Neural cell (in vitro differentiated cells): ENCODE measurements around the gene WNT6. TPM values are rescaled to one million over a fixed set of nuclear protein-coding genes. Genes with fewer than 3 reads are reported as not detected.

Experiments
- H2AFZ ChIP-seq: fragments of 200-600, 300-800 bp; sonication (generic), shearing (Covaris generic); 2 replicates; pipeline ENCODE4 v1.6.0; 2014; ENCODE audit warnings: low read depth, mild to moderate bottlenecking, antibody characterized with exemption, low read length, moderate library complexity
- H3F3A ChIP-seq: fragments of 200-600 bp; shearing (Covaris generic); 2 replicates; pipeline ENCODE4 v1.6.1; 2016; ENCODE audit warnings: mild to moderate bottlenecking, moderate library complexity, mixed read lengths, antibody characterized with exemption, low read length; ENCODE audit not compliant: insufficient read depth, poor library complexity, severe bottlenecking
- H3K27ac ChIP-seq: fragments of 200-600, 300-800 bp; sonication (generic), shearing (Covaris generic); 2 replicates; pipeline ENCODE4 v1.5.1; 2014; ENCODE audit warnings: mild to moderate bottlenecking, low read length, moderate library complexity
- H3K27me3 ChIP-seq: fragments of 300-800, 200-600 bp; sonication (generic), shearing (Covaris generic); 2 replicates; pipeline ENCODE4 v1.6.0; 2014; ENCODE audit warnings: mild to moderate bottlenecking, low read depth, low read length, moderate library complexity; ENCODE audit not compliant: insufficient read depth
- H3K36me3 ChIP-seq: fragments of 300-800, 200-600 bp; sonication (generic), shearing (Covaris generic); 2 replicates; pipeline ENCODE4 v1.5.1; 2014; ENCODE audit warnings: mild to moderate bottlenecking, antibody characterized with exemption, low read length, moderate library complexity; ENCODE audit not compliant: insufficient read depth
- H3K4me2 ChIP-seq: fragments of 300-800, 200-600 bp; sonication (generic), shearing (Covaris generic); 2 replicates; pipeline ENCODE4 v1.6.0; 2014; ENCODE audit warnings: mild to moderate bottlenecking, low read length
- H3K4me3 ChIP-seq: fragments of 300-800, 200-600 bp; sonication (generic), shearing (Covaris generic); 2 replicates; pipeline ENCODE4 v1.5.1; 2014; ENCODE audit warnings: mild to moderate bottlenecking, low read length, moderate library complexity
- H3K79me2 ChIP-seq: fragments of 200-600 bp; shearing (Covaris generic); replicated peaks from 2 replicates; pipeline ENCODE4 v1.6.0; 2014; ENCODE audit warnings: mild to moderate bottlenecking, low read length, moderate library complexity; ENCODE audit not compliant: insufficient read depth
- H3K9ac ChIP-seq: fragments of 300-800, 200-600 bp; sonication (generic), shearing (Covaris generic); 2 replicates; pipeline ENCODE4 v1.6.1; 2016; ENCODE audit warnings: mild to moderate bottlenecking, low read length, mixed read lengths
- H3K9me2 ChIP-seq: fragments of 200-600 bp; shearing (Covaris generic); 2 replicates; pipeline ENCODE4 v1.6.1; 2016; ENCODE audit warnings: mild to moderate bottlenecking, low read length, mixed read lengths; ENCODE audit not compliant: insufficient read depth
- H3K9me3 ChIP-seq: fragments of 200-600, 300-800 bp; sonication (generic), shearing (Covaris generic); 2 replicates; pipeline ENCODE4 v1.6.1; 2016; ENCODE audit warnings: mild to moderate bottlenecking, mixed run types, low read length, moderate library complexity, mixed read lengths
- H4K20me1 ChIP-seq: fragments of 200-600 bp; shearing (Covaris generic); 2 replicates; pipeline ENCODE4 v1.6.1; 2016; ENCODE audit warnings: mild to moderate bottlenecking, mixed run types; ENCODE audit not compliant: insufficient read depth
- CTCF ChIP-seq: fragments of 450-650 bp; IDR thresholded peaks from 2 replicates; pipeline ENCODE4 v1.5.1; 2014; ENCODE audit warnings: antibody characterized with exemption, mild to moderate bottlenecking, moderate library complexity; ENCODE audit not compliant: poor library complexity, severe bottlenecking
- EP300 ChIP-seq: fragments of 450-650 bp; conservative IDR thresholded peaks from 2 replicates; pipeline ENCODE4 v1.6.1; 2014; ENCODE audit warnings: antibody characterized with exemption, mild to moderate bottlenecking, moderate library complexity; ENCODE audit not compliant: poor library complexity, severe bottlenecking
- EZH2 ChIP-seq: fragments of 200-600, 300-800 bp; shearing (Covaris generic), sonication (generic); IDR thresholded peaks from 2 replicates; pipeline ENCODE4 v1.6.1; 2014; ENCODE audit warnings: antibody characterized with exemption, low read length, borderline replicate concordance, mild to moderate bottlenecking; ENCODE audit not compliant: insufficient read depth, poor library complexity, severe bottlenecking
- MXI1 ChIP-seq: fragments of 450-650 bp; conservative IDR thresholded peaks from 2 replicates; pipeline ENCODE4 v1.6.1; 2014; ENCODE audit warnings: antibody characterized with exemption, mild to moderate bottlenecking; ENCODE audit not compliant: poor library complexity, severe bottlenecking
- POLR2AphosphoS5 ChIP-seq: IDR thresholded peaks from 2 replicates; pipeline ENCODE4 v1.6.1; 2012
- RAD21 ChIP-seq: fragments of 450-650 bp; conservative IDR thresholded peaks from 2 replicates; pipeline ENCODE4 v1.6.1; 2014; ENCODE audit warnings: antibody characterized with exemption, mild to moderate bottlenecking, moderate library complexity
- REST ChIP-seq: IDR thresholded peaks from 2 replicates; pipeline ENCODE4 v1.6.1; 2012; ENCODE audit warnings: borderline replicate concordance
- SMC3 ChIP-seq: fragments of 450-650 bp; conservative IDR thresholded peaks from 2 replicates; pipeline ENCODE4 v1.6.1; 2014; ENCODE audit warnings: antibody characterized with exemption, mild to moderate bottlenecking, moderate library complexity; ENCODE audit not compliant: poor library complexity
- TAF1 ChIP-seq: IDR thresholded peaks from 2 replicates; pipeline ENCODE4 v1.6.1; 2012; ENCODE audit warnings: low read depth
- polyA plus RNA-seq: library from polyadenylated mRNA; depleted of rRNA; stranded (reverse); fragments of >200 nt; gene quantifications from 2 replicates; pipeline ENCODE4 v1.2.3, GENCODE V29; 2014

WNT6 gene
- polyA plus RNA-seq, 1 donor from 2014 or later: not detected

GRCh38 chr2:218878486-218878885 is 18.9 kb downstream of the WNT6 start:
- Histone ChIP-seq H3K9me2 (no peaks in the 10 kb centered on the region), H3K4me3 (no peak overlapping the region), H3K4me2 (no peak overlapping the region), H4K20me1 (no peaks in the 10 kb centered on the region), H3K36me3 (no peaks in the 10 kb centered on the region), H3K27ac (no peak overlapping the region), H3K27me3 (peaks cover 97% of the 10 kb centered on the region), H3K9me3 (no peaks in the 10 kb centered on the region), H2AFZ (no peak overlapping the region), H3K9ac (no peak overlapping the region), H3K79me2 (no peaks in the 10 kb centered on the region), H3F3A (no peaks in the 10 kb centered on the region)
- TF ChIP-seq EZH2: no peak
- TF ChIP-seq TAF1: no peak
- TF ChIP-seq MXI1: no peak
- TF ChIP-seq REST: no peak
- no peak for TF ChIP-seq POLR2AphosphoS5
- no peak for TF ChIP-seq RAD21
- no peak for TF ChIP-seq CTCF
- no peak for TF ChIP-seq EP300
- no peak for TF ChIP-seq SMC3

GRCh38 chr2:218878926-218879761 is 19.5 kb downstream of the WNT6 start:
- no peak for TF ChIP-seq RAD21
- no peak for TF ChIP-seq POLR2AphosphoS5
- TF ChIP-seq REST: no peak
- TF ChIP-seq SMC3: no peak
- no peak for TF ChIP-seq EZH2
- no peak for TF ChIP-seq MXI1
- no peak for TF ChIP-seq TAF1
- no peak for TF ChIP-seq CTCF
- TF ChIP-seq EP300: no peak
- Histone ChIP-seq H3K4me3 (no peak overlapping the region), H3K36me3 (no peaks in the 10 kb centered on the region), H3K9me2 (no peaks in the 10 kb centered on the region), H3F3A (no peaks in the 10 kb centered on the region), H3K9ac (no peak overlapping the region), H3K9me3 (no peaks in the 10 kb centered on the region), H3K27me3 (peaks cover 96% of the 10 kb centered on the region), H3K27ac (no peak overlapping the region), H4K20me1 (no peaks in the 10 kb centered on the region), H2AFZ (no peak overlapping the region), H3K79me2 (no peaks in the 10 kb centered on the region), H3K4me2 (no peak overlapping the region)
